ENCODE results near the gene GPR108. TPM values are rescaled to one million over a fixed set of nuclear protein-coding genes. Genes with fewer than 3 reads are reported as not detected.
A peak's percentile ranks its signal among the peaks of the same experiment; 100 is the strongest.

The GPR108 gene
- total RNA-seq, 4 donors from 2014 or later: 57.1 to 80.0 (median 66.9) TPM

DNA sequence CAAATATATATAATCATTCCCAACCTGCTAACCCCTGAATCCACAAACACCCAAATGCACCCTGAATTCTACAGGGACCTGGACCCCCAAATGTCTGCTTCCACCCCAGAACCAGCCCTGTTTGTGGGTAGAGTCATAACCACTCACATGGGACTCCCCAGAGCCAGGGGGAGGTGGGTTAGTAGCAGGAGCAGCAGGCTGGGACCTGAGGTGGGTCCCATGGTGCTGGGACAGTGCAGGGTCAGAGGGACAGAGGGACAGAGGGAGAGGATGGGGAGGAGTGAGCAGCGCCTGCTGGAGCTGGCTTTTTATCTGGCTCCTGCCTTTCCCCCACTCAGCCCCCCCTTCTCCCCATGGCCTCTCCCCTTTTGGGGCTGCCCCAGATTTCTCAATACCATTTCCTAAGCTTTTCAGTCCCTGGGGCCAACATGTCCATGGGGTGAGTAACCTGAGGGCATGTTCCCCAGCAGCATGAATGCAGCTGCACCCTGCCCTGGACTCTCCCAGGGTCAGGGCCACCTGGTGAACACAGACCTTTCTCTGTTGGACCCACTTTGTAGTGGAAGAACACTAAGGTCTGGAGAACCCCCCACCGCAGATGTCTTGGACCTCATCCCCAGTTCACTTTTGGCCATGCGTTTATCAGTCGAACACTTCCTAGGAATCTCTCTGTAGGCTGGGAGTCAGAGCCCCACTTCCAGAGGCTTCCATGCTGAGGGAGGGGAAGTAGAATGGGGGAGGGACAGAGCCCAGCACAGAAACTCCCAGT is 16.8 kb downstream of the GPR108 start, which contains the start of gene C3:
C3 (minus strand) TSS at position 282 of the 769 bp plus-strand sequence; CDS start at position 221, 61 bp downstream.
- H3K4me3 ChIP-seq (ENCODE audit: low read depth, poor library complexity, severe bottlenecking): no peak within 1 kb of the TSS
- WGBS, 2 donors: 29 to 50% methylated on average over 4 of the region's 4 CpGs
- intact Hi-C loops (cut with DNase I; ENCODE audit: low total_unique reads): no loop called here
- peak; percentile 71 to 91 for DNase-seq (ENCODE audit: low spot score in 2 of 2)
- TF ChIP-seq POLR2A (IDR thresholded peaks at IDR 0.05): no peak
- TF ChIP-seq, protein P1, sequence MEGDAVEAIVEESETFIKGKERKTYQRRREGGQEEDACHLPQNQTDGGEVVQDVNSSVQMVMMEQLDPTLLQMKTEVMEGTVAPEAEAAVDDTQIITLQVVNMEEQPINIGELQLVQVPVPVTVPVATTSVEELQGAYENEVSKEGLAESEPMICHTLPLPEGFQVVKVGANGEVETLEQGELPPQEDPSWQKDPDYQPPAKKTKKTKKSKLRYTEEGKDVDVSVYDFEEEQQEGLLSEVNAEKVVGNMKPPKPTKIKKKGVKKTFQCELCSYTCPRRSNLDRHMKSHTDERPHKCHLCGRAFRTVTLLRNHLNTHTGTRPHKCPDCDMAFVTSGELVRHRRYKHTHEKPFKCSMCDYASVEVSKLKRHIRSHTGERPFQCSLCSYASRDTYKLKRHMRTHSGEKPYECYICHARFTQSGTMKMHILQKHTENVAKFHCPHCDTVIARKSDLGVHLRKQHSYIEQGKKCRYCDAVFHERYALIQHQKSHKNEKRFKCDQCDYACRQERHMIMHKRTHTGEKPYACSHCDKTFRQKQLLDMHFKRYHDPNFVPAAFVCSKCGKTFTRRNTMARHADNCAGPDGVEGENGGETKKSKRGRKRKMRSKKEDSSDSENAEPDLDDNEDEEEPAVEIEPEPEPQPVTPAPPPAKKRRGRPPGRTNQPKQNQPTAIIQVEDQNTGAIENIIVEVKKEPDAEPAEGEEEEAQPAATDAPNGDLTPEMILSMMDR (IDR thresholded peaks at IDR 0.05): no peak

DNA sequence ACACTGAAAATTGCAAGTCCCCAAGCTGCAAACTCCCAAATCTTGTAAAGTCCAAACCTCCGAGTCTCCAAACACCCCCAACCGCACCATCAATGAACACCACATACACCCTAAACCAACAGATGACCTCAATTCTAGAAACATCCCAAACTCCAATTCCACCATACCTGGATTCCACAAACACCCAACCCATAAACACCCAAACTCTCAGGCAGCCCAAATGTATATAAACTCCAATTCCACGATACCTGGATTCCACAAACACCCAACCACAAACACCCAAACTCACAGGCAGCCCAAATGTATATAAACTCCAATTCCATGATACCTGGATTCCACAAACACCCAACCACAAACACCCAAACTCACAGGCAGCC is 17.4 kb downstream of the GPR108 start:
- no peak for DNase-seq (ENCODE audit: low spot score in 2 of 2)
- H3K4me3 ChIP-seq (ENCODE audit: low read depth, poor library complexity, severe bottlenecking): no peak overlapping the region
- intact Hi-C loops (cut with DNase I; ENCODE audit: low total_unique reads): no loop called here
- no peak for TF ChIP-seq POLR2A (IDR thresholded peaks at IDR 0.05)
- TF ChIP-seq, protein P1 (IDR thresholded peaks at IDR 0.05): no peak
- 84 to 91% methylated on average over 3 of the region's 3 CpGs for WGBS, 2 donors

DNA sequence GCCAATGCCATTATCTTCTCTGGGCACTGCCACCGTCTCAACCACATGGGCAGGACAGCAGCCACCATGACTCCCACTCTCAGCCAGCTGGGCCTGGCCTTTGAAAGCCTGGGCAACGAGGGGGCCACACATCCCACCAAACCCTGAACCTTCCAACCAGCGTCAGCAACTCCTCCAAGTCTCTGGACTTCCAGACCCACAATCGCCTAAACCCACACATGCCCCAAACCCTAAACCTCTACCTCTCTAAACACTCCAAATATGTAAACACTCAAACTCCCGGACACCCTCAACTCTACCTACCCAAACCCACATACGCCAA is 17.9 kb downstream of the GPR108 start:
- no peak overlapping the region for H3K4me3 ChIP-seq (ENCODE audit: low read depth, poor library complexity, severe bottlenecking)
- no peak for DNase-seq (ENCODE audit: low spot score in 2 of 2)
- intact Hi-C loops (cut with DNase I; ENCODE audit: low total_unique reads): no loop called here
- WGBS, 2 donors: 69 to 77% methylated on average over 6 of the region's 6 CpGs
- no peak for TF ChIP-seq POLR2A (IDR thresholded peaks at IDR 0.05)

DNA sequence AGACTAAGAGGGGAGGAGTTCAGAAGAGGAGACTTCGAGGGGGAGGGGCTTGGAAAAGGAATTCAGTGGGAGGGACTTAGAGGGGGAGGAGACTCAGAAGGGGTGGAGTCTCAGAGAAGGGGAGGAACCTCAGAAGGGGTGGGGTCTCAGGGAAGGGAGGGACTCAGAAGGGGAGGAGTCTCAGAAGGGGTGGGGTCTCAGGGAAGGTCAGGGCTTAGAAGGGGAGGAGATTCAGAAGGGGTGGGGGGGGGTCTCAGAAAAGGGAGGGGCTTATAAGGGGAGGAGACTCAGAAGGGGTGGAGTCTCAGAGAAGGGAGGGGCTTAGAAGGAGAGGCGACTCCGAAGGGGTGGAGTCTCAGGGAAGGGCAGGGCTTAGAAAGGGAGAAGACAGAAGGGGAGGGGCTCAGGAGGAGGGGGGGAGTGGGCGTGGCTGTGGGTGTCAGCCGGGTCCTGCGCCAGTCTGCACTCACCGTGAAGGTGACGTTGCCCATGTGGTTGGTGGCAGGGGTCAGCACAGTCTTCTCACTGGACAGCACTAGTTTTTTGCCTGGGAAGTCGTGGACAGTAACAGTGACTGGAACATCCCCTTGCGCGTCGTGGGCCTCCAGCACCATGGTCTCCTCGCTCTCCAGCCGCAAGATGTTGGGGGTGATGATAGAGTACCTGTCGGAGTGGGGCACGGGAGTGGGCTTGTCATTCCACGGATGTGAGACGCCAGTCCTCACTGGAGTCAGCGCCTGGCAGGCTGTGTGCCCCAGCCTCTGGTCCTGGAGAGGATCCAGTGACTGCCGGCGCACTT is 18.4 kb downstream of the GPR108 start:
- DNase-seq (ENCODE audit: low spot score in 2 of 2): no peak
- intact Hi-C loops (cut with DNase I; ENCODE audit: low total_unique reads): no loop called here
- no peak overlapping the region for H3K4me3 ChIP-seq (ENCODE audit: low read depth, poor library complexity, severe bottlenecking)
- TF ChIP-seq, protein P1 (IDR thresholded peaks at IDR 0.05): no peak
- no peak for TF ChIP-seq POLR2A (IDR thresholded peaks at IDR 0.05)
- 68 to 71% methylated on average over 20 to 21 of the region's 21 CpGs for WGBS, 2 donors

DNA sequence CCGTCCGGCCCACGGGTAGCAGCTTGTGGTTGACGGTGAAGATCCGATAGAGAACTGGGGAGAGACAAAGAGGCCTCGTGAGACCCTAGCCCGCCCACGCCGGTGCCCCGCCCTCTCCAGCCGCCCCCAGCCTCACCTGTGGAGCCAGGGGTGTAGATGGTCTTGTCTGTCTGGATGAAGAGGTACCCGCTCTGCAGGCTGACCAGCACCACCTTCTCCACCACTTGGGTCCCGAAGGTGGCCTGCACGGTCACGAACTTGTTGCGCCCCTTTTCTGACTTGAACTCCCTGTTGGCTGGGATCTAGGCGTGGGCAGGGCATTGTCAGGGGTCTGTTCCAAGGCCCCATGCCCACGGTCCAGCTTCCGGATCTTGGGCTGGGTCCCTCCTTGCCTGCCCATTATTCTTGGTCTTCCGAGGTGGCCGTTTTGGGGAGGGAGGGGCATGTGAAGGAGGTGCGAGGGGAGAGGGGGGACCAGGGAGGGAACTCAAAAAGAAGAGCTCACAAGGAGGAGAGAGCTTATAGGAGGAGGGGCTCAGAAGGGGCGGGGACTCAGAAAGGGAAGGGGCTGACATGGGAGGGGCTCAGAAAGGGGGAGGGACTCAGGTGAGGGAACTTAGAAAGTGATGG is 19.2 kb downstream of the GPR108 start:
- TF ChIP-seq, protein P1 (IDR thresholded peaks at IDR 0.05): no peak
- no peak for TF ChIP-seq POLR2A (IDR thresholded peaks at IDR 0.05)
- no peak overlapping the region for H3K4me3 ChIP-seq (ENCODE audit: low read depth, poor library complexity, severe bottlenecking)
- no peak for DNase-seq (ENCODE audit: low spot score in 2 of 2)
- intact Hi-C loops (cut with DNase I; ENCODE audit: low total_unique reads): no loop called here
- 72 to 78% methylated on average over 23 of the region's 23 CpGs for WGBS, 2 donors

DNA sequence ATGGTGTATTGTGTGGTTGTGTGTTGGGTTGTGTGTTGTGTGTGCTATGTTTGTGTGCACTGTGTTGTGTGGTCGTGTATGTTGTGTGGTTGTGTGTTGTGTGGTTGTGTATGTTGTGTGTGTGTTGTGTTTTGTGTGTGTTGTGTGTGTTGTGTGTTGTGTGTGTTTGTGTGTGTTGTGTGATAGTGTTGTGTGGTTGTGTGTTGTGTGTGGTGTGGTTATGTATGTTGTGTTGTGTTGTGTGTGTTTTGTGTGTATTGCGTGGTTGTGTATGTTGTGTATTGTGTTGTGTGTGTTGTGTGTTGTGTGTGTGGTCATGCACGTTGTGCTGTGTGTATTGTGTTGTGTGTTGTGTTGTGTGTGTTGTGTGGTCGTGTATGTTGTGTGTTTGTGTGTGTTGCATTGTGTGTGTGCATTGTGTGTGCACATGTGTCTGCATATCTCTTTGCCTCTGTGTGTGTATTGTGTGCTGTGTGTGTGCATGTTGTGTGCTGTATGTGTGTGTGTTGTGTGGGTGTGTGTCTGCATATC is 19.9 kb downstream of the GPR108 start:
- TF ChIP-seq POLR2A (IDR thresholded peaks at IDR 0.05): no peak
- TF ChIP-seq, protein P1 (IDR thresholded peaks at IDR 0.05): peak in 1 of 3 donors; percentile 88
- WGBS, 2 donors: 78 to 84% methylated on average over 4 of the region's 4 CpGs
- intact Hi-C loops (cut with DNase I; ENCODE audit: low total_unique reads): no loop called here
- no peak overlapping the region for H3K4me3 ChIP-seq (ENCODE audit: low read depth, poor library complexity, severe bottlenecking)
- DNase-seq (ENCODE audit: low spot score in 2 of 2): no peak
